GM12873 (cell line): ENCODE measurements around the gene SYTL3.

ENCODE experiments used
- CTCF ChIP-seq: IDR thresholded peaks from 2 replicates; pipeline ENCODE4 v1.5.1; 2012; ENCODE audit warnings: low read depth, mild to moderate bottlenecking, moderate library complexity, low read length, control low read depth; ENCODE audit not compliant: insufficient read depth; ENCODE audit errors: missing control alignments

Gene SYTL3

DNA sequence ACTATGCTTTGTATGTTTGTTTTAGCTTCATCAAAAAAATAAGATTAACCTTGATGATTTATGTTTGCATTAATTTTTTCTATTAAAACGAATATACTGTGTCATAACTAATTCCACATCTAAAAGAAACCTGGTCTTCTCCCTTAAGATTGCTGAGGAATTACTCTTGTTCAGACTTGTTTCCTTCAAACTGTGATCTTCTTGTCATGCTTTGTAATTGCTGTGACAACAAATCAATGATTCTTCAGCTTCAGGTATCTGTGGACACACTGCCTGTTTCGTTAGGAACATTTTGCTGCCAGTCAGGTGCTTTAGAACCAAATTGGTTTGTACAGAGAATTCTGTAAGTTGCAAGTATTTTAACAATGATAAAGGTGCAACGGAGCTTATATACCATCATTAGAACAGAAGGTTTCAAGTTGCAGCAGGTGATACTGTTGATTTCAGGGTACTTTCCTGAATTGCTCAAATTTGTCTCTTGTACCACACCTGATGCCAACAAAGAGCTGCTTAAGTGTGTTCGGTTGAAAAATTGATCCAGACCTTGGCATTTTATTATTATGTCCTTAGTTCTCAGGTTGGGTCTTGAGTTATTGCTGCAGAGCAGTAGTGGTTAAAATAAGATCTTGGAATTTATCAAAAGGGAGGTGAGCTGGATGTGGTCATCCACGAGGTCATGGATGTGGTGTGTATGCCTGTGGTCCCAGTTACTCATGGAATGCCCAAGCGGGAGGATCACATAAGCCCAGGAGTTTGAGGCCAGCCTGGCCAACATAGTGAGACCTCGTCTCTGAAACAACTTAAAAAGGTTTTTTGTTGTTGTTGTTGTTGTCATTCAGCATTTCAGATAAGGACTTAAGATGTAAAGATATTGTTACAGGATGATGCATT is 19.5 kb downstream of the SYTL3 start:
- TF ChIP-seq CTCF, result no peak

DNA sequence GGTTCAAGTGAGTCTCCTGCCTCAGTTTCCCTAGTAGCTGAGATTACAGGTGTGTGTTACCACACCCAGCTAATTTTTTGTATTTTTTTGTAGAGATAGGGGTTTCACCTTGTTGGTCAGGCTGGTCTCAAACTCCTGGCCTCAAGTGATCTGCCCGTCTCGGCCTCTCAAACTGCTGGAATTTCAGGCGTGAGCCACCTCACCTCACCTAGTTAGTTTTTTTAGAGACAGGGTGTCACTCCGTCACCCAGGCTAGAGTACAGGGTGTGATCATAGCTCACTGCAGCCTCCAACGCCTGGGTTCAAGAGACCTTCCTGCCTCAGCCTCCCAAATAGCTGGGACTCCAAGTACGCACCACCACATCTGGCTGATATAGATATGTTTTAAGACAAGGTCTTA is 22.9 kb downstream of the SYTL3 start:
- no peak for TF ChIP-seq CTCF

DNA sequence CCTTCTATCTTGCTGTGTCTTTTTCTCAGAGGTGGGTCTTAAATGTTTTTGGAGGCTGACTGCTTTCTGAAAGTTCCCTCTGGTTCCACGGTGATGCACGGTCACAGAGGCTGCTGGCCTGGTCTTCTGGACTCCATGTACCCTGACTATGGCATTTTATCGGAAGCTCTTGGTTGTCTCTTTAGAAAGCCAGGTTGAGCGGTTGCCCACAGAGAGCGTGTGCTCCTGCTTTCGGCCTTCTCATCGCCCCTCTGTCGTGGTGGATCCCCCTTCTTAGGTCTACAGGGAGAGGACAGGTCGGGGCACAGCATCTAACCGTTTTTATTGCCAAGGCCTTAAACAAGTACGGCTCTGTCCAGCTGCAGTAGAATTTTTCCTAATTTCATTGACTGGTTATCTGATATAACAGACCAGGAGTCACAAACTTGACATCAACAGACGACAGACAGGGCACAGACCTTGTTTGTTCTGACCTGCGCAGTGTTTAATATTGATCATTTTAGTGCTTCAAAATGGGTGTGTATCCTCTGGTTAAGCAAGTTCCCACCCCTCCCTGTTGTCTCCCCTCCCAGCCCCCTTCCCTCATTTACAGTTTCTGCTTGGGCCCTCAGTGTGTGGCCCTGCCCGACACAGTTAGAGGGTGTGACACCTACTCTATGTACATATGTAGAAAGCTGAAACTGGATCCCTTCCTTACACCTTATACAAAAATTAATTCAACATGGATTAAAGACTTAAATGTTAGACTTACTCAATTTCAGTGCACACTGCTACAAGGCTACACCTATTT is 24.7 kb downstream of the SYTL3 start:
- no peak for TF ChIP-seq CTCF

GRCh38 chr6:158677906-158678578 is 28.2 kb downstream of the SYTL3 start:
- no peak for TF ChIP-seq CTCF

GRCh38 chr6:158680015-158680414 is 30.2 kb downstream of the SYTL3 start:
- no peak for TF ChIP-seq CTCF

GRCh38 chr6:158680481-158680880 is 30.6 kb downstream of the SYTL3 start:
- TF ChIP-seq CTCF, result no peak

DNA sequence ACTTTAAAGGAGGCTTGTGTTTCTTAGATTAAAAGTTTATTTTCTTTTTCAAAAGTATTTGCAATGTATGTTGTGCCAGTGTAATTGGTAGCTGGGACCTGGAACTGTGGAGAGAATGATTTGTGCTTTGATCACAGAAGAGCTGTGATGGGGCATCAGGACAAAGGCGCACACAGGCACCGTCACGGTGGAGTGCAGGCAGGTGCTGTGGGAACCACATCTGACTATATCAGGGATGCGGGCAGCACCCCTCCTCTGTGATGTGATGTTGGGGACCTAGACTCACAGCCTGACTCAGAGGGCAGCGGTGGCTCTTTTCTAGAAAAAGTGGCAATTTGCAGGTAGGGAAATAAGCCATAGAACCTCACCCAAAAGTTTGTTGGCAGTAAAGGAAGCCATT is 34.5 kb downstream of the SYTL3 start:
- TF ChIP-seq CTCF, result no peak
